SIG-M5 (cell line): ENCODE measurements around the gene SLC23A2.
"Not testable (repeated sequence)": the region's sequence is repeated elsewhere in the genome, so short reads cannot be mapped to it uniquely, and the experiment has no call there.

Experiments
- DNase-seq: peaks from one replicate; lab custom pipeline; 2025; lab: John Stamatoyannopoulos, UW

Gene SLC23A2

DNA sequence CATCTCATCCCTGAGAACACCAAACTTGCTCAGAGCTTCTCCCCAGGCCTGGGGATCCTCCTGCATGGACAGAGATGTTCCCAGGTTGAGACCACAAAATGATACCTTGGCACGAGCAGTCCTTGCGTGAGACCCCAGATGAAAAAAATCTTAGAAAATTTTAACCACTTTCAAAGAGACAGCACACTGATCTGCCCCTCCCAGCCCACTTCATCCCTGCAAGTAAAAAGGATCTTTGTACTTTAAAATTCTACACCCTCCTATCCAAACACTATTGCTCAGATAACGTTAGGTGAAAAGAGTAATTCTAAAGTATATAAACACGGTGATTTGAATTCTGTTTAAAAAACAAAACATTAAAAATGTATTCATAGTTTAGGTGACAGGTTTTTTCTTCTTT lies 98.5 kb downstream of the SLC23A2 start:
- no peak for DNase-seq

DNA sequence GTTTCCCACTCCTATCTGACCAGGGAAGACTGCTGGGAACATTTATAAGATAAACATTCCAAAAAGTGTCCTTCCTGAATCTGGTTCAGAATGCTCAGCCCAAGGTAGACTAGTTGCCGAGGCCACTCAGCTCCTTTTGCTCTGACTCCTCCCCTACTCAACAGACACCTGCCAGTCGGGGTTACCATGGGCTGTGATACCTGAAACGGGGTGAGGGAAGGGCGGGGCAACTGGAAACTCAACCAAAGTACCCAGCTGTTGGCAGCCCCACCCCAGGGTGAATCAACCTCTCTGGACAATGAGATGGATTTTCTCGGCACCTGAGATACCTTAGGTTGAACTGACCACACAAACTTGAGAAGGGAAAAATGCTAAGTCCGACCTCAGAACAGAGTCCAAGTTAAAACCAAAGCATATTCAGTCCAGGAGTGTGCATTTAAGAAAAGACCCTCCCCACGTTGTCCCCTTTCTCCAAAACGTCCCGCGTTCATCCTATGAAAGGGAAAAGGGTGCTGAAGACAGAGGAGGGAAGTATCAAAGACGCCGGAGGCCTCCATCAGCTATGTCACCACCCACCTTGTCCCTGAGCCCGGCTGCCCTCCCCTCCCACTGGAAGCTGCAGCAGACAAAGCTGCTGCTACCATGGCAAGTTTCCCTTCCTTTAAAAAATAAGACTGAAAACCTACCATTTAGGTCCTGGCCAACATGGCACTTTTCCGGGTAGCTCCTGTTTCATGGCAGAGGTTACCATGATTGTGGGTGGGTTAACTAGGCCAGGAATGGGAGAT lies 100.1 kb downstream of the SLC23A2 start:
- no peak for DNase-seq

DNA sequence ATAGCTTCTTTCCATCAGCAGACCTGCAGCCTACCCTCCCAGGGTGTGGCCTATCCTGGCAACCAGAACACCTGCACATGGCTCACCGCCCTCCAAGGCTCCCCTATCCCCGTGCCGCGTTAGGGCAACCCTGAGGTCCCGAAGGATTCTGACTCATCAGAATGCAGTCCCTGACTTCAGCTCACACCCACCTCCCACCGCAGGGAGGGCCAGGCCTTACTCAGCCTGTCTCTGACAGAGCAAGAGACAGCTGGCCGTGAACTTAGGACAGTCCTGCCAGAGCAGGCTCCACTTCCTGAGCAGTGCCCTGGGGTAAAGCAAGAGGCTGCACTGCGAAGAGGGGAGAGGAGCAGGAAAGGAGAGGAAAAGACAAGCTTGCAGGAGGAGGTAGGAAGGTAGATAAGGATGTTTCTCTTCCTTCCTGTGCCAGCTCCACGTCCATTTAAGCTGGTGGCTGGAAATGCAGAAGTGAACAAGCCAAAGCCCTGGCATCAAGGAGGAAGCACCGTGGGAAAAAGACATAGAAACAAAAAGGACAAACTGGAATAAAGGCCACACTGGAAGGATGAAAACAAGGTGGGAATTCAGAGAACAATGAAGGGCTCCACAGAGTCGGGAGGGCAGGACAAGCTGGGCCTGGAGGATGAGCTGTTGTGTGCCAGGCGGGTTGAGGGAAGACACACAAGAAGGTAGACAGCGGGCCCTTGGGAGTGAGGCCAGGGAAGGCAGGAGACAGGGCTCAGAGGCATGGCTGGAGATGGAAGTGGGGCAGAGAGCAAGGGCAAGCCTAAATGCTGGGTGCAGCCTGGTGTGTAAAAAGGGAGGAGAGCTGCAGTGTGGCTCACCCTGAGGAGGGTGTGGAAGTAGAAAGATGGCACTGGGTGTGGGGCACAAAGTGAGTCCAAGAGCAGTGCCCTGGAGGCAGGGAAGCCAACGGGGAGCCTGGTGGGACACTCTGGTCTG lies 102.7 kb downstream of the SLC23A2 start:
- DNase-seq: no peak

DNA sequence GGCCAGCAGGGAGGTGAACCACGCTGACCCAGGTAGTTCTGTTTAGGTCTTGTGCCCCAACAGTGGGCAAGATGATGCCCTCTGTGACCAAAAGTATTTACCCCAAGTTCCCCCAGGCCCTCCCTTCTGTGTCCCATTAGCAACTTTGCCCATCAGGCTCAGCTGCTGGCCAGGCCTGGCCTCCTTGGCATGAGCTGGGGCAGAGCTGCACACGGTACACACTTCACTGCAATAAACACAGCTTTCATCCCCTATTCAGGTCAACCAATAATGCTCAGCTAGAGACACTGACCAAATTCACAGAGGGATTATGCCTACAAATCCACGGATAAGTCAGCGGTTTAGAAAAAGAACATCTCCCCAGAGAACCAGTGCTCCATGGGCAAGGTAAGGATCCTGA lies 103.7 kb downstream of the SLC23A2 start:
- DNase-seq: no peak

DNA sequence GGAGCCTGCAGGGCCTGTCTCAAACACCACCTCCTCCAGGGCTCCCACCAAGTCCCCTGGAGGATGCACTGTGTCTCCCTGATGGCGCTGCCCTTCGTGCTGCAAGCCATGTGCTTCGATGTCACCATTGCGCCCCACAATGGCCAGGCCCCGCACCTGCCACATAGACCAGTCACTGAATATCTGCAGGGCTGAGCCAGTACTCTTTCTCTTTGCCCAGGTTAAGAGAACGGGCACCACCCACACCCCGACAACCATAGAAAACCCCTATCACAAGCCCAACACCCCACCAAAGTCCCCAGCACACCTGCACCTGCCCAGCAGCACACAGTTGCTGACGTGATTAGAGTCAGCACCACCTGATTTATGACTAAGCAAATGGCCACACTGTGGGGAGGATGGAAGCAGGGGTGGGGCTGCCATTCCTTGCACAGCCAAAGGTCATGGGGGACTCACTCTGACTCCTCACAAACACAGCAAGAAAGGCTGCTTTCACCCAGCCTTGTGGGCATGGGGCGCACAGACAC lies 104.3 kb downstream of the SLC23A2 start:
- no peak for DNase-seq

DNA sequence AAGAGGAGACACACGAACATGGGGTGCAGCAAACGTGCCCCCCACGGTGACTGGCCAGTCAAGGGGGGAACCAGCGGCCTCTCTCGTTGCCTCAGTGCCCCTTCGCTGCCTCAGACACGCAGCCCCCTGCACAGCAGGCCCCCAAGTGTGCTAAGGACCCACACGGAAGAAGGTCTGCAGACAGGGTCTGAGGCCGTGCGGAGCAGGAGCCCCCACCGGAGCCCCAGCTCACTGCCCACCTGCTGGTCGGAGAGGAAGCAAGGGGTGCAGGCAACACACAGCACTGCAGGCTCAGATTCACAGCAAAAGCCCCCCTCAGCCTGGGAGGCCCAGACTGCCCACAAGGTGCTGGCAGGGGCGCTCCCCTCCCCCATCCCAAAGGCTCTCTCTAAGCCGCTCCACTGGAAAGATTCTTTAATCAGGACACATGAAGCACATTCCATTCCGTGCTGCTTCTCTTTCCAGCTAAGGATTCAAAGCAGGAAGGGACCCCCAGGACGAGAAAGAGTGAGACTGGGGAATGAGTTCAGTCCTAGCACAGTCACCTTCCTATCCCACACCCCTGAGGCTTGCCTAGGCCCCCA lies 105.1 kb downstream of the SLC23A2 start:
- DNase-seq: no peak

DNA sequence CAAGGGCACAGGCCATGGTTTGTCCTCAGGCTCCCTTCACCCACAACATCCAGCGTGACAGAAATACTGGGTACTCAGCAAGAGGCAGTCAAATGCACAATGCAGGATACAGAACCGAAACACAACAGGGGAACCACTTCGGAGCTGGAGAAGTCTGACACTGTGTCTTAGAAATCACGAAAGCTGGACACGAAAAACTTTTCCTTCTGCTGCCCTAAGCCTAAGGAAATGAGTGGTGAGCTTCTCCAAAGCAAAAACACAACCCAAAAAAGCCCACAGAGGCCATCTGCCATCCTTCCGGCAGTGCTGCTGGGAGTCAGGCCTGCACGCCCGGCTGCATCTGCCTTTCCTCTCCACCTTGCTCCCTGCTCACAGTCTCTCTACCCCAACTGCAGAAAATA lies 106.3 kb downstream of the SLC23A2 start:
- no peak for DNase-seq

DNA sequence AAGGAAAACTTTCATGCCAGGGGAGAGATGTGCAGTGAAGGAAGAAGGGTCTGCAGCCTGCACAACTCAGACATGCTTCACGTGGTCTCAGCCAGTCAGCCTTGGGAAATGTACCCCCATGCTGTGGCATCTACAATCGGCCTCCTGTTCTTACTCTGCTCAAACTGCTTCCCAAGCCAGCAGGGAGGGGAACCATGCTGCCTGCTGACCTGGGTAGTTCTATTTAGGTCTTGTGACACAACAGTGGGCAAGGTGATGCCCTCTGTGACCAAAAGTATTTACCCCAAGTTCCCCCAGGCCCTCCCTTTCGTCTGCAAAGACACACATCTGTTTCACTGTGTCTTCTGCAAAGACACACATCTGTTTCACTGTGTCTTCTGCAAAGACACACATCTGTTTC lies 106.9 kb downstream of the SLC23A2 start:
- DNase-seq: no peak

DNA sequence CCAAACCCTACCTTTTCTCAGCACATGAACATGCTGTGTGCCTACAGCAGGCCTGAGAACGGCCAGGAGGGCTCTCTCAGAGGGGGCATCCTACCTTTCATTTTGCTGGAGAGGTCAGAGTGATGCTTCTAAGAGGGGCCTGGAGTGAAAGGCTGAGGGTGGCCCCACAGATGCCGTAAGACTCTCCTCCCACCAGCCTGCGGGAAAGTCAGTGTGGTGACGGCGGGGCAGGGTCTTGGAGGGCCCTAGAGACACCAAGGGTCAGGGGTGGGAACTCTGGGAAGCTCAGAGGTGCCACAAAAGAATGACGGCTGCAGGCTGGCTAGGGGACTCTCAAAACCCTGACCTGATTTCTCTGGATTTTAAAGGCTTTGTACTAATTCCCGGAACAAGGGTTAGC lies 107.6 kb downstream of the SLC23A2 start:
- no peak for DNase-seq

DNA sequence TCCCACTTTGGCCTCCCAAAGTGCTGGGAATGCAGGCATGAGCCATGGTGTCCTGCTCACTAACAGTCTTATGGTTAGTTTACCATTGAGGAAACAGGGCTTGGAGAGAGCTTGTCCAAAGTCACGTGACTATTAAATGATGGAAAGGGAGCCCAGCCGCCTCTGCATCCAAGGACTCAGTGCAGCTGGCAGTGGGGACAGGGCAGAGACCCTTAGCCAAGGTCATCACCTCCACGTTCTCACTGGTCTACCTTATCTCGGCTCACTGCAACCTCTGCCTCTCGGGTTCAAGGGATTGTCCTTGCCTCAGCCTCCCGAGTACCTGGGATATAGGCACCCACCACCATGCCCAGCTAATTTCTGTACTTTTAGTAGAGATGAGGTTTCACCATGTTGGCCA lies 109.3 kb downstream of the SLC23A2 start:
- DNase-seq: no peak

DNA sequence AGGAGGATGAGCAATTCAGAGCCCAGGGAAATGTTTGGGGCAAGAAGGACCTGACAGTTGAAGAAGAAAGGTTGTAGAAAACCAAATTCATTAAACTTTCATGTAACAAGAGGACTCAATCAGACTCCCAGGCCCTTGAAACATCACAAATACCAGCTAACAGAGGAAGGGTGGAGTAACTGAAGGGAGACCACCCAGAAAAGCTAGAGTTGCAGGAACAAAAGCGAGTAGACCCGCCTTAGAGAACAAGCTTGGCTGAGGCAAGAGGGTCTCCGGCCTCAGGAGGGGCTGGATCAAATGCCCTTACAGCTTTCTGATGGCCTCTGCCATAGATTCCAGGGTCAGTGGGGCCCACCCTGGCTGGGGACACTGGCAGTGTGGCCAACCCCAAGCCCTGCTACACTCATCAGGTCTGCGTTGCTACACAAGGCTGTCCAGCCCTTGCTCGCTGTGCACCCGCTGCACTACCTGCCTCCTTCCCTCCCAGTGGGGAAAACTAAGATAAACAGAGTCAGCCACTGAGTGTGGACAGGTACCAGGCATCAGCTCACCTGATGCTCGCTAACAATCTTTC lies 110.0 kb downstream of the SLC23A2 start:
- no peak for DNase-seq

DNA sequence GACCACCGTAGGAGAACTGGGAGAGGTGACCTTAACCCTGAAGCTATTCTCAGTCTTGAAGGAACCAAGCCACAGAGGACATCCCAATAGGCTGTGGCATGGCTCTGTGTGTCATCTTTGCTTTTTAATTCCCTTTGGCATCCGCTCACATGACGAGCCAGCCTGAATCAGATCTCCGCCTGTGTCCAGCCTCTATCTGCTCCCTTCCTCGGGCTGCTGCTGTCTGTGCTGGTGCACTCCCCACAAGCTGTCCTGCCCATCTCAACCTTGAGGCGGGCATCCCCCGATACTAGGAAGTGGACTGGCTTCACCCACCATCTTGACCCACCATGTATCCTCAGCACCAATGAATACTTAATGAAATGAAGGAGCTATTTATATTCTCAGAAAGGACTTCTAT lies 111.9 kb downstream of the SLC23A2 start:
- DNase-seq: no peak

DNA sequence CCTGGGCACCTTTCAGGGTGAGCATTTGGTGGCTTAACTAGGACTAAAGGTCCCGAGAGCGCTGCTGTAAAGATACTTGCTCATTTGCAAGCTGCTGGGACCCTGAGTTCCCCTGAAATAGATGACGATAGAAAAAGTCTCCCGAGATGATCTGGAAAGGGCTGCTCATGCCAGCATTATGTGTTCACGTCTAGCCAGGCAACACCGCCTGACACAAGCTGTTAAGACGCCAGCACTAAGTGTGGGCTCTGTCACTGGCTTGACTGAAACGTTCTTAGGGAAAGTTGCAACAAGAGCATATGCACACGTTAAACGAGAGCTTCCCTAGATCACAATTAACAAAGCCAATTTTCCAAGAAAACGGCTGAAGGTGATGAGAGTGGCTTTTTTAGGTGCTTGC lies 113.7 kb downstream of the SLC23A2 start:
- no peak for DNase-seq

DNA sequence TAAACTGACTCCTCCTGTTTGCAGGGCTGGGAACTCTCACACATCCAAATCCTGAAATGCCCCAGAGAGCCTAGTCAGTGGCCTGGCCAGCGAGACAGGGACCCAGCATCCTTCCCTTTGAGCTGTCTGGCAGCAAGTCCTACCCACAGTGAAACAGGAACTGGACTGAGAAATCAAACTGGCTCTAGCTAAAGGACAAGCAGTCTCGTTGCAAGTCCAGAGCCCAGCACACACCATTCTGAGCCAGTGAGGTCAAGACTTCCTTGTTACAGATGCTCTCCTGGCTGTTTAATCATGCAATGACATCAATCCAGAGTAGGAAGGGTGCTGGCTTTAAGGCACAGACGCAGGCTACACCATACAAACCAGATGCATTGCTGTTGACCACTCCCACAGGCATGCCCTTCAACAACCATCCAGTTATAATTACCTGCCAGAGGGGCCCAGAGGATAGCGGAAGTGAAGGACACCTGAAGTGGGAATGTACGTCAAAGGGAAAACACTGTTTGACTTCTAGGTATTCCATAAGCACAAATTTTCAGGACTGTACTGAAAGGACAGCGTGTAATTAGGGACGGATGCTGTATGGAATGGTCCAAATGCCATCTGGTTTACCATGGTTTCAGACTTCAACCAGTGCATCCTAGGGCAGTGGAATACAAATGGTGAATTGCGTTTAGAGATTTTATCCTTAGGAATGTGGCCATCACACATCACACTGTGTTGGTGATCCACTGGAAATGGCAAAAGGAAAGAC lies 114.4 kb downstream of the SLC23A2 start:
- no peak for DNase-seq

DNA sequence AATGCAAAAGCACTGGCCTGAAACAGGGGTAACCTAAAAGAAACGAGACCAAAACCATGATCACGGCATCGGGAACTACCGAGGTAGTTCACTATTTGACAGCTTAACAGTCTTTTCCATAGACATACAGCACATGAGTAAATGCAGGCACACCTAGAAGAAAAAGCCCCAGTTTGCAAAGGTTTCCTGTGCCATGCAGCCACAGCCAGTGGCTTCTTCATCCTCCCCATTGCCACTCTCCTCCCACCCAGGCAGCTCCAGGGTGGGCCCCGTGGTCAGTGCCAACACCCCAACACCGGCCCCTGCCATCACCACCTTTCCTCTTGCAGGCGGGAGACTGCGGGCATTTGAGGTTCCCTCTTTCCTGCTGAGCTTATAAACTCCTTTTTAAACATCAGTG lies 115.4 kb downstream of the SLC23A2 start:
- DNase-seq: no peak

DNA sequence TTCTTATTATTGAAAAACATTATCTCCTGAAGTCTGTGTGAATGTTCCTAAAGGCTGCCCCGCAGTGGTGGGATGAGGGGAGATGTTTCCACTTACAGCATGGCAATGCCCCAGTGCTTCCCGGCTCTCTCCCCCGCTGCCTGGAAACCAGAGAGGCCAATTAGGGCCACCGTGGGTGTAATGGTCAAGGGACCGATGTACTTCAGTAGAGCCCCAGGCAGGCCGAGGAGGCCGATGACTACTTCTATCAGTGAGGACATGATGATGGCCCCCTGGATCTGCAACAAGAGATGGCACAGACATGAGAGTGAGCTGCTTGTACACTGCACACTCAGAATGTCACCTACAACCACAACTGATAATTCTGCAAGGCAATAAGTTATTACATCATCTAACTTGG lies 117.8 kb downstream of the SLC23A2 start:
- DNase-seq: no peak

DNA sequence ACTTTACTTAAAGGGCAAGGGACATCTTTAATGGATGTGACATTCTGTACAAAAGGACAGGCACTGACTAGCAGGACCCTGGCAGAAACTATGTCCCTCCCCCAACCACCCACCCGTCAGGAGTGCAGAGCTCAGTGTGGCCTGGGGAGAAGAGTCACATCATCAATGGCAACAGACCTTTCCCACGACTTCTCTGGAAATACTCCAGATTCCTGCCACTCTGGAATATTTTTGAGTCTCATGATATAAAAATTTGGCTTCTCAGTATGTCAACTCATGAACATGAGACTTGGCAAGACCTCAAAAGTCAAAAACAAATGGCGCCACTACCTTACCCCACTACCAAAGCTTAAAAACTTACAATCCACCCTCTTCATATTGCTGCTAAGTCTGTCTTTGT lies 118.3 kb downstream of the SLC23A2 start:
- no peak for DNase-seq

DNA sequence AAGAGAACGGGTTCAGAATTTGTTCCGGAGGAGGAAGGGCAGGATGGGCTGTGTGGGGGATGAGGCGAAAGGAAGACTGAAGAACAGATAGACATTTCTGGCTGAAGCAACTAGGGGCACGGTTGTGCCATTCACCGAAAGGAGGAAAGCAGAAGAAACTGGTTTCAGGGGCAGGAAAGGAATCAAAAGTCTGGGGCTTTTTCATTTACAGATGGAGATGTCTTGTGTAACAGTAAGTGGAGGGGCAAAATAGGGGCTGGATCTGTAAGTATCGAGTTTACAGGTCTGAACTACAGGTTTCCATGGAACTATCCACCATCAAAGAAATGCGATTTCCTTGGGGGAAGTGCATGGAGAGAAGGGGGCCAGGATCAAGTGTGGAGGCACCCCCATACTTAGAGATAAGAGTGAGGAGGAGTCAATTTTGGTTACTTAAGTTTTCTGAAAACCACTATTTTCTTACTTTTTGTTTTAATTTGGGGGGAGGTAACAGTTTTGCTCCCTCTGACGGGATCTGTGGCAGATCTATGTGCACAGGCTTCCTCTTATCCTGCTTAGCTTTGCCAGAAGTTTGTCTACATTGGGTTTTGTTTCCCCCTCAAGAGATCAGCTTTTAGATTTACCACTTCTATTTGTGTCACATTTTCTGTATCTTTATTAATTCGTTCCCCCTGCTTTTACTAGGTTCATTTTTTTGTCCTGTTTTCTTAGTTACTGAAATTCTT lies 120.1 kb downstream of the SLC23A2 start:
- no peak for DNase-seq

DNA sequence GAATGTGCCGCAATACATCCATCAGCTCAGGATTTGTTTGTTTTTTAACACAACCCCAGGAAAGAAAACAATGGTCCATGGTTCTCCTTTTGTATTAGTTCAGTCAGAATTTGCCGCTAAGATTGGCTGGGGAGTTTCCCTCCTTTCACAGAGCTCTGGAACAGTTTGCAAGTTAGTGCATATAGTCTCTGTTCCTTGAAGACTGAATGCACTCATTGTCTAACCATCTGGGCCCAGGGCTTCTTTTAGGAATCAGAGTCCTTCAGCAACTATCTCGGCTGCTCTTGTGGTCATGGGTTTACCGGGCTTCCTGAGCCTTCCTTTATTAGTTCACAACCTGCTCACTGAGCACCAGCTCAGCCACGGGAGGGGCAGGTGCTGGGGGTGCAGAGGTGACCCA lies 121.3 kb downstream of the SLC23A2 start:
- DNase-seq: no peak

DNA sequence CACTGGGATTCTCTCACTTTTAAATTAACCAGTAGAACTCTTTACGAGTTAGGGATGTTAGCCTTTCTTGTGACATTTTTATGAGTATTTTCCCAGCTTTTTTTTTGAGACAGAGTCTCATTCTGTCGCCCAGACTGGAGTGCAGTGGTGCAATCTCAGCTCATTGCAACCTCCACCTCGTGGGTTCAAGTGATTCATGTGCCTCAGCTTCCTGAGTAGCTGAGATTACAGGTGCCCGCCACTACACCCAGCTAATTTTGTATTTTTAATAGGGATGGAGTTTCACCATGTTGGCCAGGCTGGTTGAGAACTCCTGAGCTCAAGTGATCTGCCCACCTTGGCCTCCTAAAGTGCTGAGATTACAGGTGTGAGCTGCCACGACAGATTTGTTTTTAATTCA lies 123.2 kb downstream of the SLC23A2 start:
- not testable (repeated sequence) for DNase-seq

DNA sequence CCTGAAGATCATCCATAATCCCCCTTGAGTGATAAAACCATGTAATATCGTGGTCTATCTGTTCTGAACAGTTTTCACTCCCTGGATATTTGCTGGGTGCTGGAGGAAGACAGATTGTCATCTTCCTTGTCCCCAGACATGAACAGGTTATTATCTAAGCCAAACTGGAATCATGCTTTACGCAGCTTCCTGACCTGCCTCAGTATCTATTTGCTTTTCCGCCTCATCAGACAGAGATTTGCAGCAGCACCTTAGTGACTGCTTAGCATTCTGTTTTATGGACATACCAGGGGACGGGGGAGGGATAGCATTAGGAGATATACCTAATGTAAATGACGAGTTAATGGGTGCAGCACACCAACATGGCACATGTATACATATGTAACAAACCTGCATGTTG lies 124.6 kb downstream of the SLC23A2 start:
- no peak for DNase-seq
